OCI-LY1 (cell line): ENCODE data around the gene DNAJA3.

Source experiments
- H2AFZ ChIP-seq: fragments of 200-600 bp; sonication (generic), shearing (Covaris generic); 2 replicates; pipeline ENCODE4 v1.6.0; 2014; ENCODE audit warnings: antibody characterized with exemption, mild to moderate bottlenecking, low read length
- H3F3A ChIP-seq: fragments of 200-600 bp; sonication (generic), shearing (Covaris generic); 2 replicates; pipeline ENCODE4 v1.6.0; 2014; ENCODE audit warnings: mild to moderate bottlenecking, antibody characterized with exemption, low read length, moderate library complexity; ENCODE audit not compliant: insufficient read depth
- H3K27ac ChIP-seq: fragments of 200-600 bp; sonication (generic); 2 replicates; pipeline ENCODE4 v1.5.1; 2014; ENCODE audit warnings: low read length, mixed run types, mild to moderate bottlenecking, low read depth; ENCODE audit not compliant: poor library complexity, severe bottlenecking
- H3K27me3 ChIP-seq: fragments of 200-600 bp; sonication (generic); 2 replicates; pipeline ENCODE4 v1.6.0; 2014; ENCODE audit warnings: antibody characterized with exemption, mild to moderate bottlenecking, low read length, moderate library complexity; ENCODE audit not compliant: insufficient read depth
- H3K36me3 ChIP-seq: fragments of 200-600 bp; sonication (generic); 2 replicates; pipeline ENCODE4 v1.6.1; 2014; ENCODE audit warnings: mild to moderate bottlenecking, antibody characterized with exemption, low read length, moderate library complexity, mixed read lengths; ENCODE audit not compliant: insufficient read depth
- H3K4me1 ChIP-seq: fragments of 200-600 bp; sonication (generic); 2 replicates; pipeline ENCODE4 v1.5.1; 2014; ENCODE audit warnings: mild to moderate bottlenecking, low read length, moderate library complexity; ENCODE audit not compliant: insufficient read depth, severe bottlenecking
- H3K4me2 ChIP-seq: fragments of 200-600 bp; sonication (generic), shearing (Covaris generic); 2 replicates; pipeline ENCODE4 v1.6.1; 2014; ENCODE audit warnings: low read length
- H3K4me3 ChIP-seq: fragments of 200-600 bp; sonication (generic); 2 replicates; pipeline ENCODE4 v1.5.1; 2014; ENCODE audit warnings: low read length, low read depth, mild to moderate bottlenecking, mixed read lengths; ENCODE audit not compliant: poor library complexity, severe bottlenecking
- H3K79me2 ChIP-seq: fragments of 200-600 bp; shearing (Covaris generic); 2 replicates; pipeline ENCODE4 v1.6.1; 2016; ENCODE audit warnings: mixed run types, low read length, mixed read lengths; ENCODE audit not compliant: insufficient read depth
- H3K9ac ChIP-seq: fragments of 200-600 bp; sonication (generic), shearing (Covaris generic); 2 replicates; pipeline ENCODE4 v1.6.1; 2014; ENCODE audit warnings: mild to moderate bottlenecking, low read length, mixed read lengths
- H3K9me2 ChIP-seq: fragments of 200-600 bp; sonication (generic), shearing (Covaris generic); 2 replicates; pipeline ENCODE4 v1.6.1; 2014; ENCODE audit warnings: low read depth, mild to moderate bottlenecking, low read length, mixed read lengths
- H3K9me3 ChIP-seq: fragments of 200-600 bp; shearing (Covaris generic); 2 replicates; pipeline ENCODE4 v1.6.1; 2014; ENCODE audit warnings: low read length, mixed read lengths
- H4K20me1 ChIP-seq: fragments of 200-600 bp; sonication (generic), shearing (Covaris generic); 2 replicates; pipeline ENCODE4 v1.6.0; 2016; ENCODE audit warnings: mild to moderate bottlenecking, low read length; ENCODE audit not compliant: insufficient read depth
- CTCF ChIP-seq: fragments of 200-600 bp; sonication (generic), shearing (Covaris generic); IDR thresholded peaks from 2 replicates; pipeline ENCODE4 v1.5.1; 2017; ENCODE audit warnings: mild to moderate bottlenecking, antibody characterized with exemption, low read length, moderate library complexity, mixed read lengths
- EZH2 ChIP-seq: fragments of 200-600 bp; sonication (generic), shearing (Covaris generic); IDR thresholded peaks from 2 replicates; pipeline ENCODE4 v1.8.0; 2017; ENCODE audit warnings: borderline replicate concordance, mixed run types, mild to moderate bottlenecking, antibody characterized with exemption, low read length, moderate library complexity, mixed read lengths

DNAJA3 gene

GRCh38 chr16:4377573-4378154, 48.0 kb upstream of the DNAJA3 start:
- Histone ChIP-seq H3K4me2 (no peak overlapping the region), H3K27me3 (no peaks in the 10 kb centered on the region), H3K27ac (no peak overlapping the region), H4K20me1 (no peaks in the 10 kb centered on the region), H3F3A (no peaks in the 10 kb centered on the region), H3K4me3 (no peak overlapping the region), H2AFZ (no peak overlapping the region), H3K9me3 (no peaks in the 10 kb centered on the region), H3K79me2 (no peaks in the 10 kb centered on the region), H3K9me2 (no peaks in the 10 kb centered on the region), H3K9ac (no peak overlapping the region), H3K4me1 (peaks cover 1% of the 10 kb centered on the region), H3K36me3 (no peaks in the 10 kb centered on the region; the same call in 1 of the 2 replicates)
- TF ChIP-seq CTCF (peak; percentile 18; the same call in 1 of the 2 replicates), EZH2 (no peak)

GRCh38 chr16:4378161-4378666, 47.5 kb upstream of the DNAJA3 start:
- Histone ChIP-seq H2AFZ (no peak overlapping the region), H3K4me2 (no peak overlapping the region), H3K4me3 (no peak overlapping the region), H3F3A (no peaks in the 10 kb centered on the region), H3K9me2 (no peaks in the 10 kb centered on the region), H3K79me2 (no peaks in the 10 kb centered on the region), H3K36me3 (peaks cover 2% of the 10 kb centered on the region; the same call in 1 of the 2 replicates), H3K27ac (no peak overlapping the region), H3K4me1 (no peaks in the 10 kb centered on the region), H4K20me1 (no peaks in the 10 kb centered on the region), H3K9me3 (no peaks in the 10 kb centered on the region), H3K9ac (no peak overlapping the region), H3K27me3 (no peaks in the 10 kb centered on the region)
- TF ChIP-seq EZH2 (no peak), CTCF (0 out of 2 replicates have a peak, but pooled peaks have one; percentile 2)

- Histone ChIP-seq H3K4me3 (no peak overlapping the region), H3F3A (no peaks in the 10 kb centered on the region), H3K27ac (no peak overlapping the region), H3K79me2 (no peaks in the 10 kb centered on the region), H3K4me1 (no peaks in the 10 kb centered on the region), H3K9me2 (no peaks in the 10 kb centered on the region), H3K9ac (no peak overlapping the region), H3K27me3 (no peaks in the 10 kb centered on the region), H3K4me2 (no peak overlapping the region), H4K20me1 (no peaks in the 10 kb centered on the region), H3K36me3 (peaks cover 5% of the 10 kb centered on the region), H2AFZ (no peak overlapping the region), H3K9me3 (no peaks in the 10 kb centered on the region)
- TF ChIP-seq CTCF (no peak), EZH2 (no peak)
Measured at GRCh38 chr16:4378999-4379690, 46.5 kb upstream of the DNAJA3 start.
